Fibroblast of peridontal ligament (primary cell): ENCODE results near the gene SEPTIN14.
"Not testable (repeated sequence)": the region's sequence is repeated elsewhere in the genome, so short reads cannot be mapped to it uniquely, and the experiment has no call there.

Experiments
- DNase-seq: peaks from one replicate; pipeline ENCODE4 v3.0.0-alpha.2; 2010; ENCODE audit errors: extremely low read depth

SEPTIN14 gene

DNA sequence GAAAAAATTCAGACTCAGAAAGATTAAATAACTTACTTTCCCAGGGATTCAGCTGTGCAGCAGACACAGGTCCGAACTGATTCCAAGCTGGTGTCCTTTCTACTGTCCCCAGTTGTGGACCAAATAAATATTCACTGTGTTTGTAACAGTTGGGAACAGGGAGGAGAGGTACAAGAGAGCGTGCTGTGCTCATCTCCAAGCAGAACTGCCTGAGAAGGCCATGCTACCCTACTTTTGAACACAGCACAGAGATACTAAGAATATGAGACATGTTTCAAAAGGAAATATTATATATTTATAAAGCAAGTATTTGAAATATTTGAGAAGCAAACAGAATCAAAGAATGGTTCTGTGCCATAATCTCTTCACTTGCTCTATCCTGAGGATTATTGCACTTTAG is at the start of gene SEPTIN14:
Gene SEPTIN14, minus strand, starts transcription at position 101 of the 400 bp plus-strand sequence. CDS start 756 bp downstream, outside the sequence.
- DNase-seq = not testable (repeated sequence)

DNA sequence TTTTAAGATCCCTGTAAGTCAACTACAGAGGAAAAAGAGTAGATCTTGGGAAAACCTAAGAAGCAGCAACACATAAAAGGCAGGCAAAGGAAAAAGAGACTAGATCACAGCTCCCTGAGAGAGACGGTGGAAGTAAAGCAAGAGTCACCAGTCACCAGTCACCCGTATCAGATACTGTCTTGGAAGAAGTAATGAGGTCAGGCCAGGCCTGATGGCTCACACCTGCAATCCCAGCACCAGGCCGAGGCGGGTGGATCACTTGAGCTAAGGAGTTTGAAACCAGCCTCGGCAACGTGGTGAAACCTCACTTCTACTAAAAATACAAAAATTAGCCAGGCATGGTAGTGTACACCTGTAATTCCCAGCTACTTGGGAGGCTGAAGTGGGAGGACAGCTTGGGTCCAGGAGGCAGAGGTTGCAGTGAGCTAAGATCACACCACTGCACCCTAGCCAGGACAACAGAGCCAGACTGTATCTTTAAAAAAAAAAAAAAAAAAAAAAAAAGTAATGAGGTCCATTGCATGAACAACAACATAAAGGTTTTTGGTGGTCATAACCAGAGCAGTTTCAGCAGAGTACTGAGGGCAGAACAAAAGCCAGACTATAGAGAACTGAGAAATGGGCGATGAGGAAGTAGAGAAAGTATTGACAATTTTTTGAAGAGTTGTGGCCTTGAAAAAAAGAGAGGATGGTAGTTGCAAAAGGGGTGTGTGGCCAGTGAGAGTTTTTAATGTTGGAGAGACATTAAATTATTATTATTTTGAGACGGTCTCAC is 41.6 kb upstream of the SEPTIN14 start:
- DNase-seq = no peak

DNA sequence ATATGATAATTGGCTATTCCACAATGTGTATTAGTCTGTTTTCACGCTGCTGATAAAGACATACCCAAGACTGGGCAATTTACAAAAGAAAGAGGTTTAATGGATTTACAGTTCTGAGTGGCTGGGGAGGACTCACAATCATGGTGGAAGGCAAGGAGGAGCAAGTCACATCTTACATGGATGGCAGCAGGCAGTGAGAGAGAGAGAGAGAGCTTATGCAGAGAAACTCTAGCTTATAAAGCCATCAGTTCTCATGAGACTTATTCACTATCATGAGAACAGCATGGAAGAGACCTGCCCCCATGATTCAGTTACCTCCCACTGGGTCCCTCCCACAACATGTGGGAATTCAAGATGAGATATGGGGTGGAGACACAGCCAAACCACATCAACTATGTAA is 38.5 kb upstream of the SEPTIN14 start:
- DNase-seq = not testable (repeated sequence)

GRCh38 chr7:55898287-55898686 is 35.7 kb upstream of the SEPTIN14 start:
- no peak for DNase-seq

- DNase-seq = no peak
These were observed 32.5 kb upstream of the SEPTIN14 start for GRCh38 chr7:55895021-55895420.

GRCh38 chr7:55893940-55894339 is 31.4 kb upstream of the SEPTIN14 start:
- DNase-seq = no peak

DNA sequence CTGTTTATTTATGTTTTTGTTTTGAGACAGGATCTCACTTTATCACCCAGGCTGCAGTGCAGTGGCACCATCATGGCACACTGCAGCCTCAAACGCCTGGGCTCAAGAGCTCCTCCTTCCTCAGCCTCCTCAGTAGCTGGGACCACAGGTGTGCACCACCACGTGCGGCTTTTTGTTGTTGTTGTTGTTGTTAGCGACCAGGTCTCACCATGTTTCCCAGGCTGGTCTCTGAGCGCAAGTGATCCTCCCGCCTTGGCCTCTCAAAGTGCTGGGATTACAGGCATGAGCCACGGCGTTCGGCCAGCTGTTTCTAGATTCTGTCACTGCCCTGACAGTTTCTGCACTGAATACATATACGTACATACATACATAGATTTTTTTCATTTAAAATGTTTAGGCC is 25.8 kb upstream of the SEPTIN14 start:
- DNase-seq = not testable (repeated sequence)

DNA sequence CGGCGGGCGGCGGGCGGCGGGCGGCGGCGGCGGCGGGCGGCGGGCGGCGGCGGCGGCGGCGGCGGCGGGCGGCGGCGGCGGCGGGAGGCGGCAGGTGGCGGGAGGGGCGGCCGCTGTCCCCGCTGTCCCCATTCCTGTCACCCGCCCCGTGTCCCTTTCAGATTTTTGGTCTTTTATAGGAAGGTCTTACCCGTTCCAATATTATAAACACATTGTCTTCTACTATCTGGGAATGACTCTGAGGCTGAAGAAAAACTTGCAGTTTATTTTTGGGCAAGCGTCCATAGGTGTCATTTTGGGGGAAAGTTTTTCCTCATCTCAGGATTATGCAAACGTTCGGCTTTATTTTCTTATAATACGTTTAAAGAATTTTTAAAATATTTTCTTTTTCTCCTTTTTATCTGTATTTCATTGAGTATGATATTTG is 25.3 kb upstream of the SEPTIN14 start:
- peak; percentile 3 for DNase-seq

- no peak for DNase-seq
These were observed 21.8 kb upstream of the SEPTIN14 start for GRCh38 chr7:55884321-55884720.

- DNase-seq = no peak
These were observed 16.1 kb upstream of the SEPTIN14 start for GRCh38 chr7:55878691-55879090.

DNA sequence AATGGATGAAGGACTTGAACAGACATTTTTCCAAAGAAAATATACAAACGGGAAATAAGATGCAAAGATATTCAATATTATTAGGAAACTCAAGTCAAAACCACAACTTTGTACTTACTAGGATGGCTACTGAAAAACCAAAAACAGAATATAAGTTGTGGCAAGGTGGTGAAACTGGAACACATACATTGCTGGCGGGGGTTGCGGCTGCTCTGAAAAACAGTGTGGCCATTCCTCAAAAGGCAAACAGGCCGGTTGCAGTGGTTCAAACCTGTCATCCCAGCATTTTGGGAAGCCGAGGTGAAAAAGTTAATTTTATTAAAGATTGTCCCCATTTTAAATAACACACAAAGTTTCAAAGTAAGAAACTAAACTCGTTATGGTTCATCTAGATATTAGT is 14.8 kb upstream of the SEPTIN14 start:
- DNase-seq = no peak

- no peak for DNase-seq
These were observed 11.2 kb upstream of the SEPTIN14 start for GRCh38 chr7:55873765-55874164.

DNA sequence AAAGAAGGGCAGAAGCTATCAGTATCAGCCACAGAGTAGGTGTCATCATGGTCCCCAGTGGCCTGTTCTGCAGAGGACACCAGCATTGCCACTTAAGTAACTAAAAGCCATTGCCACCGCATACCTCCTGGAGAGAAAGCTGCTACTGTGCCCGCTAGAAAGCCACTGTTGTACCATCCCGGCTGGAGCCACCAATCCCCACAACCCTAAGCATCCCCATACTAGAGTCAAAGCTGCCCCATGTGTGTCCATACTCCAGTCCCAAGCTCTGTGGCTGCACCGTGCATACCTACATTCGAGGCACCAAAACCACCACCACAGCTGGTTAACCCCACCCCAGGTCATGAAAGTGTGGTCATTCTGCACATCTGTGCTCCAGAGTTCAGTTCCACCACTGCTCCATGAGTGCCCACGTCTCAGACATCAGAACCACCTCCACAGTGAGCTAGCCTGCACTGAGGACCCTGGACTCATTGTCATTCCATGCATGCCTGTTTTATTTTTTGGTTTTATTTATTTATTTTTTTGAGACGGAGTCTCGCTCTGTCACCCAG is 9.5 kb upstream of the SEPTIN14 start:
- DNase-seq = no peak

GRCh38 chr7:55868989-55869388 is 6.4 kb upstream of the SEPTIN14 start:
- not testable (repeated sequence) for DNase-seq

DNA sequence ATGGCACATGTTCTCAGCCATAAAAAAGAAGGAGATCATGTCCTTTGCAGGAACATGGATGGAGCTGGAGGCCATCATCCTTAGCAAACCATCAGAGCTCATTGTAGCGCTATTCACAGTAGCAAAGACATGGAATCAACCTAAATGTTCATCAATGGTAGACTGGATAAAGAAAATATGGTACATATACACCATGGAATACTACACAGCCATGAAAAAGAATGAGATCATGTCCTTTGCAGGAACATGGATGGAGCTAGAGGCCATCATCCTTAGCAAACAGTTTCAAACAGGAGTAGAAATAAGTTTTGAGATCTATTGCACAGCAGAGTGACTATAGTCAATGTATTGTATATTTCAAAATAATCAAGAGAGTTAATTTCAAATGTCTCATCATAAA is 17.4 kb downstream of the SEPTIN14 start:
- not testable (repeated sequence) for DNase-seq

GRCh38 chr7:55838595-55838994 is 24.0 kb downstream of the SEPTIN14 start:
- no peak for DNase-seq

DNA sequence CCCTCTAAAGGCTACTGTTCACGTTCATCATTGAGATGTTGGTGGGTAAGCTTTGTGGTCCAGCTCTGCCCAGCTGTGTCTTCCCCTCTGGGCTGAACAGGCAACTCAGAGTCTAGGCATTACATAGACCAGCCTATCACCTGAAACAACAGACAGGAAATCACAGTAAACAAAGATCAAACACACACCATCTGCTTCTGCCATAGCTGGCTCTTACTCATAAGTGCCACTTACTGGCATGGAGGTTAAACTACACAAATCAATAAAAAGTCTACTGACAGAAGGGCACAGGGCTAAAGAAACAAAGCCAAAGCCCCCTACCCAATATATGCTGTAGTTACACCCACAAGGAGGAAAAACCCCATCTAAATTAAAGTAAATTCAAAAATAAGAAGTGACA is 35.0 kb downstream of the SEPTIN14 start:
- no peak for DNase-seq

- DNase-seq = no peak
These were observed 43.9 kb downstream of the SEPTIN14 start for GRCh38 chr7:55818686-55819085.

DNA sequence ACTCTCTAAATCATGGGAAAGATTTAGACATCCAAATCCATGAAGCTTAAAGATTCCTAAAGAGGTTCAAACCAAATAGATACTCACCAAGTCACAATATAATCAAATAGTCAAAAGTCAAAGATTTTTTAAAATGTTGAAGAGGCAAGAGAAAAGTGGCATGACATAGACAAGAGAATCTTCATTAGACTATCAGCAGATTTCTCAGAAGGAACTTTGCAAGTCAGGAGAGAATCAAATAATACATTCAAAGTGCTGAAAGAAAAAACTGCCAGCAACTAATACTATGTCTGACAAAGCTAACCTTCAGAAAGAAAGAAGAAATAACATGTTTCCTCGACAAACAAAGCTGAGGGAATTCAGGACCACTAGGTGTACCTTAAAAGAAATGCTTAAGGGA is 65.3 kb downstream of the SEPTIN14 start:
- not testable (repeated sequence) for DNase-seq

- no peak for DNase-seq
These were observed 68.0 kb downstream of the SEPTIN14 start for GRCh38 chr7:55794527-55794926.

- no peak for DNase-seq
These were observed 70.5 kb downstream of the SEPTIN14 start for GRCh38 chr7:55792048-55792447.

DNA sequence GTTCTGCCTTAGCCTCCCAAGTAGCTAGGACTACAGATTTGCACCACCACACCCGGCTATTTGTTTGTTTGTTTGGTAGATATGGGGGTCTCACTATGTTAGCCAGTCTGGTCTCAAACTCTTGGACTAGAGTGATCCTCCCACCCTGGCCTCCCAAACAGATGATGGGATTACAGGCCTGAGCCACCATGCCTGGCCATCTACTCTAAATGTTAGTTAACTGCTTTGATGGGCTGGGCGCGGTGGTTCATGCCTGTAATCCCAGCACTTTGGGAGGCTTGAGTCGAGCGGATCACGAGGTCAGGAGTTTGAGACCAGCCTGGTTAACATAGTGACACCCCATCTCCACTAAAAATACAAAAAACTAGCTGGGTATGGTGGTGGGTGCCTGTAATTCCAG is 74.8 kb downstream of the SEPTIN14 start:
- no peak for DNase-seq

DNA sequence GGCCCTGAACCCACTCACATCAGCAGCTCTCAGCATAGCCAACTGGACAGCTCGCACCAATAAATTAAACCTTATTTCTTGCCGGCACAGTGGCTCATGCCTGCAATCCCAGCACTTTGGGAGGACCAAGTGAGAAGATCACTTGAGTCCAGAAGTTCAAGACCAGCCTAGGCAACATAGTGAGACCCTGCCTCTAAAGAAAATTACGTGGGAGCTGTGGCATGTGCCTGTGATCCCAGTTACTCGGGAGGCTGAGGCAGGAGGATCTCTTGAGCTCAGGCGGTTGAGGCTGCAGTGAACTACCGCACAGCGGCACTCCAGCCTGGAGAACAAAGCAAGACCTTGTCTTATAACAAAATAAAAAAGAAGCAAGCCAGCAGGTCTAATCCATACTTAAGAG is 75.7 kb downstream of the SEPTIN14 start:
- DNase-seq = no peak
